ENCODE results near the gene ITGAL.

ITGAL gene

DNA sequence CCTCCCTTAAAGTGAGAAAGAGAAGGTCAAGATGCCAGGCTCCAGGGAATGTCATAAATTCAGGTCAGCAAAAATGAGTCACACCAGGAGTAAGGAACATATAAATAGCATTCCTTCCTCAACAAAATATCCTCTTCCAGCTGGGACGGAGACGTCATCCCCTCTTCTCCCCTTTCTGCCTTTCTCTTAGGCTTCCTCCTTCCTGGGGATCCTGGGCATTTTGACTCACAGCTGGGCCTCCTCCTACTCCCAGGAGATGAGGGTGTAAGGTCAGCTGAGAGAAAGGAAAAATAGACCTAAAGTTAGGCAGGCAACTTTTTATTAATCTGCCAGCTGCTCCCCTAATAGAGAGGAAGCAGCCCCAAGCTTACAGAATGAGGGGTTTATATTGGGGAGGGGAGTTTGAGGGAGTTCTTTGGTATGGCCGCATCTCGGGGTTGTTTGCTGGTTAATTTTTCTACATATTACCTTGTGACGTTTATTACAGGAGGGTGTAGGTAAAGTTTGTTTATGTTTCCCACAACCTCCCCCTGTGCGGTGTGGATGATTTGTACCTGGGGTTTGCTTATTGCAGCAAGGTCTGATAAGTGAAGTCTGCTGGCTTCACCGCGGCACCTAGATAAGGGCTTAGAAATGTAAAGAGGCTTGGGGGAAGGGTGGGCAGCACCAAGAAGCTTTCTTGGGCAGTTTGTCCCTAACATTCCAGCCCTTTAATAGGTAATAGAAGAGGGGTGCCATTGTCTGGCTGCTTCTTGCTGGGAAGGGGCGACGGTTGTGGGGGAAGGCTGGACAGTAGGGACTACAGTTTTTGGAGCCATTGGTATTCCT lies 69.2 kb downstream of the ITGAL start:
- peaks cover 13 to 20% of the 10 kb centered on the region in 2 donors for H3K4me1 ChIP-seq (ENCODE audit: control insufficient read depth in 1 of 2, insufficient read depth in 2 of 2, low read length in 2 of 2)
- no peaks in the 10 kb centered on the region for H3K9me3 ChIP-seq (ENCODE audit: control insufficient read depth in 1 of 2, low read length in 2 of 2)
- H3K27ac ChIP-seq (ENCODE audit: low read depth, low read length), result peak overlapping the region; percentile 20
- H3K36me3 ChIP-seq (ENCODE audit: control insufficient read depth in 1 of 2, insufficient read depth in 2 of 2, low read length in 2 of 2), result no peaks in the 10 kb centered on the region
- peak overlapping the region; percentile 20 to 47 for H3K9ac ChIP-seq (ENCODE audit: low read depth in 1 of 2, low read length in 2 of 2)
- H3K27me3 ChIP-seq (ENCODE audit: control insufficient read depth in 1 of 2, insufficient read depth in 2 of 2, low read length in 2 of 2), result no peaks in the 10 kb centered on the region
- no peak overlapping the region for H3K4me3 ChIP-seq (ENCODE audit: low read depth in 1 of 2, low read length in 2 of 2)

DNA sequence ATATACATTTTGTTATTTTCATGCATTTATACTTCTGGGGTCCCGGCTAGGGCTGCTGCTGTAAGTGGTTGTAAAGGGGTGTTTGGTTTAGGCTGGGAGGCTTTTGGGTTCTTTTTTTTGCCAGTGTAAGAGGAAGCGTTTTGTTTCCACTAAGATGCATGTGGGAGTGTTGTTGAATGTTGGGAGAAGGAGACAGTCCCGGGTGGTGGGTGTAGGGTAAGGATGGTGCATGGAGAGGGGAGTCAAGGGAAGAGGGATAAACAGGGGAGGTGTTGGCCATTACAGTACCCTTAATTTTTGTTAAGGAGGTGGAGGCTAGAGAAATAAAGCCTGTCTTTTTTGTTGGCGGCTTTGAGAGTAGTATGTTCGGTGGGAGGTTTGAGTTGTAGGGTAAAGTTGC lies 70.5 kb downstream of the ITGAL start:
- H3K27ac ChIP-seq (ENCODE audit: low read depth, low read length), result no peak overlapping the region
- H3K9ac ChIP-seq (ENCODE audit: low read depth in 1 of 2, low read length in 2 of 2), result no peak overlapping the region
- H3K27me3 ChIP-seq (ENCODE audit: control insufficient read depth in 1 of 2, insufficient read depth in 2 of 2, low read length in 2 of 2), result no peaks in the 10 kb centered on the region
- H3K4me1 ChIP-seq (ENCODE audit: control insufficient read depth in 1 of 2, insufficient read depth in 2 of 2, low read length in 2 of 2), result peaks cover 14 to 21% of the 10 kb centered on the region in 2 donors
- no peaks in the 10 kb centered on the region for H3K9me3 ChIP-seq (ENCODE audit: control insufficient read depth in 1 of 2, low read length in 2 of 2)
- H3K36me3 ChIP-seq (ENCODE audit: control insufficient read depth in 1 of 2, insufficient read depth in 2 of 2, low read length in 2 of 2), result no peaks in the 10 kb centered on the region
- H3K4me3 ChIP-seq (ENCODE audit: low read depth in 1 of 2, low read length in 2 of 2), result no peak overlapping the region

DNA sequence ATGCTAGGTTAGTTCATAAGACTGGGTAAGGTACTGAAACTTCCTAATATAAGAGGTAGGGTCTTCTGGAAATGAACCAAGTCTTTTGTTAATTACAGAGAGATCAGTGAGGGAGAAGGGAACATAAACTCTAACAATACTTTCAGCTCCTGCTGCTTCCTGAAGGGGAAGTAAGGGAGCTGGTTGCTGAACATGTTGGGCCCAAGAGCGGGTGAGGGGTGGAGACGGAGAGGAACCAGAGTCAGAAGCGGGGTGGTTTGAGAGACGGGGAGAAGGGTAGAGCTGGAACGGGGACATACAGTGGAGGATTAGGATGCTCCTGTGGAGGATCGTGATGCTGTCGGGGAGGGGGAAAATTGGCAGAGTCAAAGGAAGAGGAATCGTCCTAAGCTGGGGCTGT lies 73.6 kb downstream of the ITGAL start:
- Histone ChIP-seq H3K9ac (ENCODE audit: low read depth in 1 of 2, low read length in 2 of 2) (no peak overlapping the region), H3K27me3 (ENCODE audit: control insufficient read depth in 1 of 2, insufficient read depth in 2 of 2, low read length in 2 of 2) (no peaks in the 10 kb centered on the region), H3K4me3 (ENCODE audit: low read depth in 1 of 2, low read length in 2 of 2) (no peak overlapping the region)

DNA sequence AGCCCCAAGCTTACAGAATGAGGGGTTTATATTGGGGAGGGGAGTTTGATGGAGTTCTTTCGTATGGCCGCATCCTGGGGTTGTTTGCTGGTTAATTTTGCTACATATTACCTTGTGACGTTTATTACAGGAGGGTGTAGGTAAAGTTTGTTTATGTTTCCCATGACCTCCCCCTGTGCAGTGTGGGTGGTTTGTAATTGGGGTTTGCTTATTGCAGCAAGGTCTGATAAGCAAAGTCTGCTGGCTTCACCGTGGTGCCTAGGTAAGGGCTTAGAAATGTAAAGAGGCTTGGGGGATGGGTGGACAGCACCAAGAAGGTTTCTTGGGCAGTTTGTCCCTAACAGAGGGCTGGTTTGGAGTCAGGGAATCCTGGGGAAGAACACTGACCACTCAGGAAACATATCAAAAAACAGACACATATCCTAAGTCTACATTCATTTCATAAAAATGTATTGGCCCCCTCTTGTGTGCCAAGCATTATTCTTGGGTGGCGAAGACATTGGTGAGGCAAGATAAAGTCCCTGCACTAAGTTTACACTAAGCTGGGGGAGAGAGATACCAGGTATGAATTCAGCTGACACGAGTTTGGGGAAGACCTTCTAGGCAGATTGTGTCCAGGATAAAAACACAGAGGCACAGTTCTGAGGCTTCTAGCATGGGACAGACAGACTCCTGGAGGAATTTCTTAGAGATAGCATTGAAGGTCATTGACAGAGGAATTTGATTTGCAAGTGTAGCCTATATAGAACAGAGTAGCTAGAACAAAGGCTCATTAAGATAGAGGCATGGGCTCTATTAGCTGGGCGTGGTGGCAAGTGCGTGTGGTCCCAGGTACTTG lies 76.1 kb downstream of the ITGAL start:
- Histone ChIP-seq H3K4me3 (ENCODE audit: low read depth in 1 of 2, low read length in 2 of 2) (no peak overlapping the region), H3K36me3 (ENCODE audit: control insufficient read depth in 1 of 2, insufficient read depth in 2 of 2, low read length in 2 of 2) (peaks cover 0 to 6% of the 10 kb centered on the region in 2 donors), H3K9me3 (ENCODE audit: control insufficient read depth in 1 of 2, low read length in 2 of 2) (no peaks in the 10 kb centered on the region), H3K4me1 (ENCODE audit: control insufficient read depth in 1 of 2, insufficient read depth in 2 of 2, low read length in 2 of 2) (peaks cover 16 to 20% of the 10 kb centered on the region in 2 donors), H3K9ac (ENCODE audit: low read depth in 1 of 2, low read length in 2 of 2) (no peak overlapping the region), H3K27ac (ENCODE audit: low read depth, low read length) (no peak overlapping the region), H3K27me3 (ENCODE audit: control insufficient read depth in 1 of 2, insufficient read depth in 2 of 2, low read length in 2 of 2) (no peaks in the 10 kb centered on the region)

More for the DNA sequence above, 73.6 kb downstream of the ITGAL start:
- H3K36me3 ChIP-seq (ENCODE audit: control insufficient read depth in 1 of 2, insufficient read depth in 2 of 2, low read length in 2 of 2), result no peaks in the 10 kb centered on the region
- peaks cover 26% of the 10 kb centered on the region in 2 donors for H3K4me1 ChIP-seq (ENCODE audit: control insufficient read depth in 1 of 2, insufficient read depth in 2 of 2, low read length in 2 of 2)
- no peak overlapping the region for H3K27ac ChIP-seq (ENCODE audit: low read depth, low read length)
- no peaks in the 10 kb centered on the region for H3K9me3 ChIP-seq (ENCODE audit: control insufficient read depth in 1 of 2, low read length in 2 of 2)

DNA sequence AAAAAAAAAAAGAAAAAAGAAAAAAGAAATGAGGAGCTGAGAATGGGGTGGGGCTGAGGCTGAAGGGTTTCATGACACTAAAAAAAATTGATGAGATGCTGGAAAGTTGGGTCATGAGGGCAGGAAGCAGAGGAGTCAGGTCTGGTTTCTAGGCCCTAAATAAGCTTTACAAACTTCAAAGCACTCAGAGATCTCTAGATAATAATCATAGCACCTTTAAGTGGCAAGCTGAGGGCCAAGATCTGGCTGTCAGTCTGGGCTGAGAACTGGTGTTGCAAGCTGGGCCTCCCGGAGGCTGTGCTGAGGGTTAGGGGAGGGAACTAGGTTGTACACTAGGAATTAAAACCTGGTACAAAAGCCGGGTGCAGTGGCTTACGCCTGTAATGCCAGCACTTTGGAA lies 79.2 kb downstream of the ITGAL start:
- H3K9me3 ChIP-seq (ENCODE audit: control insufficient read depth in 1 of 2, low read length in 2 of 2), result no peaks in the 10 kb centered on the region
- H3K9ac ChIP-seq (ENCODE audit: low read depth in 1 of 2, low read length in 2 of 2), result no peak overlapping the region
- no peaks in the 10 kb centered on the region for H3K27me3 ChIP-seq (ENCODE audit: control insufficient read depth in 1 of 2, insufficient read depth in 2 of 2, low read length in 2 of 2)
- peaks cover 17 to 26% of the 10 kb centered on the region in 2 donors for H3K4me1 ChIP-seq (ENCODE audit: control insufficient read depth in 1 of 2, insufficient read depth in 2 of 2, low read length in 2 of 2)
- no peak overlapping the region for H3K4me3 ChIP-seq (ENCODE audit: low read depth in 1 of 2, low read length in 2 of 2)
- H3K27ac ChIP-seq (ENCODE audit: low read depth, low read length), result no peak overlapping the region
- peaks cover 14 to 22% of the 10 kb centered on the region in 2 donors for H3K36me3 ChIP-seq (ENCODE audit: control insufficient read depth in 1 of 2, insufficient read depth in 2 of 2, low read length in 2 of 2)

DNA sequence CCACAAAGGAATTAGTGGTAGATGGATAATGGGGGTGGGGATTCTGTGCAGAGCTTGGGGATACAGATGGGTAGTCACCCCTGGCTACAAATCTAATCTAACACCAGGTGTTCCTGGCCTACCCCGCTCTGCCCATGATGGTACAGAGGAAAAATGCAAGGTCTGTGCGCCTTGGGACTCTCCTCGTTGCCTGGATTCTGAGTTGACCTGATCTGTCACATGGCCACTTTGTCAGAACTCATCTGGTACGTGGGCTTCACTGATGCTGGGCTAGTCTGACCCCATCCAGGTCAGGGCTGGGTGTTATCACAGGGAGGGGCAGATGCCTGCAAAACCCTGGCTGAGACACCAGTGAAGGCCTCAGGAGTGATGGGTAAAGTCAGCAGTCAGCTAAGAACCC lies 80.4 kb downstream of the ITGAL start:
- no peak overlapping the region for H3K4me3 ChIP-seq (ENCODE audit: low read depth in 1 of 2, low read length in 2 of 2)
- H3K27me3 ChIP-seq (ENCODE audit: control insufficient read depth in 1 of 2, insufficient read depth in 2 of 2, low read length in 2 of 2), result no peaks in the 10 kb centered on the region
- no peak overlapping the region for H3K9ac ChIP-seq (ENCODE audit: low read depth in 1 of 2, low read length in 2 of 2)
- H3K27ac ChIP-seq (ENCODE audit: low read depth, low read length), result no peak overlapping the region
- peaks cover 14 to 22% of the 10 kb centered on the region in 2 donors for H3K36me3 ChIP-seq (ENCODE audit: control insufficient read depth in 1 of 2, insufficient read depth in 2 of 2, low read length in 2 of 2)
- no peaks in the 10 kb centered on the region for H3K9me3 ChIP-seq (ENCODE audit: control insufficient read depth in 1 of 2, low read length in 2 of 2)
- peaks cover 17 to 32% of the 10 kb centered on the region in 2 donors for H3K4me1 ChIP-seq (ENCODE audit: control insufficient read depth in 1 of 2, insufficient read depth in 2 of 2, low read length in 2 of 2)

DNA sequence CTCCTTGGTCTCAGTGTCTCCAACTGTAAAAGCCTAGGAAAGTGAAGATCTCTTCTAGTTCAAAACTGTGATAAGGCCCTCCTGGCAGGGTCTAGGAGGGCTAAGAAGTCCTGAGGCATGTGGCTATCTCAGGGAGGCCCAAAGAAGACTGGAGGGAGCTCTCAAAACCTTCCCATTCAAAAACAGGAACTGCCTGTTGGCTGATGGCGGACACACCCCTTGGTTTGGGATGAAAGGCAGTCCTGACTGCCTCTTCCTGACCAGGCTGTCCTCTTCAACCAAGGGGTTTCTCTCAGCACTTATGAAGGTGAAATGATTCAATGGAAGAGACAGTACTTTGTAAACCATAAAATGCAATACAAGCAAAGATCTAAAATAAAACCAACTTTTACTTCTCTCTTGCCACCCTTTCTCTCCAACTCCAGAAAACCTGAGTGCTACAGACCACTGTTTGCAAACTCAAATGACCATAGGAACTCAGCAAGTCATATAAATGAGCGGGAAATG lies 80.9 kb downstream of the ITGAL start:
- Histone ChIP-seq H3K4me3 (ENCODE audit: low read depth in 1 of 2, low read length in 2 of 2) (no peak overlapping the region), H3K27ac (ENCODE audit: low read depth, low read length) (no peak overlapping the region), H3K9me3 (ENCODE audit: control insufficient read depth in 1 of 2, low read length in 2 of 2) (no peaks in the 10 kb centered on the region), H3K4me1 (ENCODE audit: control insufficient read depth in 1 of 2, insufficient read depth in 2 of 2, low read length in 2 of 2) (peaks cover 13 to 27% of the 10 kb centered on the region in 2 donors), H3K36me3 (ENCODE audit: control insufficient read depth in 1 of 2, insufficient read depth in 2 of 2, low read length in 2 of 2) (peaks cover 14 to 22% of the 10 kb centered on the region in 2 donors), H3K27me3 (ENCODE audit: control insufficient read depth in 1 of 2, insufficient read depth in 2 of 2, low read length in 2 of 2) (no peaks in the 10 kb centered on the region), H3K9ac (ENCODE audit: low read depth in 1 of 2, low read length in 2 of 2) (no peak overlapping the region)

DNA sequence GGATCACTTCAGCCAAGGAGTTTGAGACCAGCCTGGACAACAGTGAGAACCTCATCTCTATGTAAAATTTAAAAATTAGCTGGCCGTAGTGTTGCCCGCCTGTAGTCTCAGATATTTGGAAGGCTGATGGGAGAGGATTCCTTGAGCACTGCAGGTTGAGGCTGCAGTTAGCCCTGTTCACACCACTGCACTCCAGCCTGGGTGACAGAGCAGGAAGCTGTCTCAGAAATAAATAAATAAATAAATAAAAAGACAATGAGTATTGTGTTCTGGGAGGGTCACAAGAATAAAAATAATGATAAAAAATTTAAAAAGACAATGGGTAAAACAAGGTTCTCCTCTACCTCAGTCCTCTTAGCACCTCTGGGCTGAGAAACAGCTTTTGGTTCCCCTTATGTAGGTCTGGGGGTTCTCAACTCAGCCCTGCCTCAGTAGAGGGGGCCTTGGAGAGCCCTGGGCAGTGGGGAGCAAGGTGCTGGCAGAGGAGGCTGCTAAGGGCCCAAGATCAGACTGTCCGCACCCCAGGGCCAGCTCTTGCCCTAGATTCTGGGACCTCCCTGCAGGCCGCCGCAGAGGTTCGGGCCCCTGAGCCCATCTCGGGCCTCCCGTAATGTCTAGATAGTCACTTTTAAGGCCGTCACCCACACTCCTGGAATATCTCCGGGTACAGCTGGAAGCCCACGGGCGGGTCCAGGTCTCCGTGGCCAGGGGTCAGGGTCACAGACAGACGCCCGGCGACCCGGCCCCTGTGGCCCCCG lies 82.2 kb downstream of the ITGAL start:
- no peak overlapping the region for H3K4me3 ChIP-seq (ENCODE audit: low read depth in 1 of 2, low read length in 2 of 2)
- H3K4me1 ChIP-seq (ENCODE audit: control insufficient read depth in 1 of 2, insufficient read depth in 2 of 2, low read length in 2 of 2), result peaks cover 17 to 30% of the 10 kb centered on the region in 2 donors
- H3K27ac ChIP-seq (ENCODE audit: low read depth, low read length), result no peak overlapping the region
- no peaks in the 10 kb centered on the region for H3K9me3 ChIP-seq (ENCODE audit: control insufficient read depth in 1 of 2, low read length in 2 of 2)
- H3K36me3 ChIP-seq (ENCODE audit: control insufficient read depth in 1 of 2, insufficient read depth in 2 of 2, low read length in 2 of 2), result peaks cover 14 to 22% of the 10 kb centered on the region in 2 donors
- no peak overlapping the region for H3K9ac ChIP-seq (ENCODE audit: low read depth in 1 of 2, low read length in 2 of 2)
- H3K27me3 ChIP-seq (ENCODE audit: control insufficient read depth in 1 of 2, insufficient read depth in 2 of 2, low read length in 2 of 2), result no peaks in the 10 kb centered on the region

DNA sequence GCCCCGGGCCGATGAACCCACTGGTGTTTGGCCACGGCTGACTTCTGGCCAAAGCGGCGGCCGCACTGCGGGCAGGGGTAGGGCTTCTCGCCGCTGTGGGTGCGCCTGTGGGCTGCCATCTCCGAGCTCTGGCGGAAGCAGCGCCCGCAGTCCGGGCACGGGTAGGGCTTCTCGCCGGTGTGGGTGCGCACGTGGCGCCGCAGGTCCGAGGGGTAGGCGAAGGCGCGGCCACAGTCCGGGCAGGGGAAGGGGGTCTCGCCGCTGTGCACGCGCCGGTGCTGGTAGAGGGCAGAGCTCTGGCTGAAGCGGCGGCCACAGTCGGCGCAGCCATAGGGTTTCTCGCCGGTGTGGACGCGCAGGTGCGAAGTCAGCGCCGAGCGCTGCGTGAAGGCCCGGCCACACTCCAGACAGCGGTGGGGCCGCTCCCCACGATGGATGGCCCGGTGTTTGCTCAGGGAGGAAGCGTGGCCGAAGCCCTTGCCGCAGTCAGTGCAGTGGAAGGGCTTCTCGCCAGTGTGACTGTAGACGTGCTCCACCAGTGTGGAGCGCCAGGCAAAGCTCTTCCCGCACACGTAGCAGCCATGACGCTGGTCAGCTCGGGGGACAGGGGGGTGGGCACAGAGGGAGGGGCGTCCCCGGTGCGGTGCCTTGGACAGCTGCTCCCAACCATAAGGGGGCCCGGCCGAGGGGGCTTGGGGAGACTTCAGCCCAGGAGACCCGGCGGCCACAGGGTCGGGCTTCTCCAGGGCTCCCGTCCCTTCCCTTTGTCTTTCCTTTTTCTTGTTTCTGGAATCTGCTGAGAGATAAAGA lies 83.0 kb downstream of the ITGAL start:
- Histone ChIP-seq H3K4me1 (ENCODE audit: control insufficient read depth in 1 of 2, insufficient read depth in 2 of 2, low read length in 2 of 2) (peaks cover 19 to 35% of the 10 kb centered on the region in 2 donors), H3K9ac (ENCODE audit: low read depth in 1 of 2, low read length in 2 of 2) (no peak overlapping the region), H3K4me3 (ENCODE audit: low read depth in 1 of 2, low read length in 2 of 2) (no peak overlapping the region), H3K9me3 (ENCODE audit: control insufficient read depth in 1 of 2, low read length in 2 of 2) (no peaks in the 10 kb centered on the region), H3K27ac (ENCODE audit: low read depth, low read length) (no peak overlapping the region), H3K36me3 (ENCODE audit: control insufficient read depth in 1 of 2, insufficient read depth in 2 of 2, low read length in 2 of 2) (peaks cover 14 to 22% of the 10 kb centered on the region in 2 donors), H3K27me3 (ENCODE audit: control insufficient read depth in 1 of 2, insufficient read depth in 2 of 2, low read length in 2 of 2) (no peaks in the 10 kb centered on the region)

All from duodenal mucosa (tissue), 2 donors.